ENCODE results near the gene TOPBP1.

GRCh38 chr3:133611534-133611933 is 50.2 kb downstream of the TOPBP1 start:
- TF ChIP-seq, protein P1, sequence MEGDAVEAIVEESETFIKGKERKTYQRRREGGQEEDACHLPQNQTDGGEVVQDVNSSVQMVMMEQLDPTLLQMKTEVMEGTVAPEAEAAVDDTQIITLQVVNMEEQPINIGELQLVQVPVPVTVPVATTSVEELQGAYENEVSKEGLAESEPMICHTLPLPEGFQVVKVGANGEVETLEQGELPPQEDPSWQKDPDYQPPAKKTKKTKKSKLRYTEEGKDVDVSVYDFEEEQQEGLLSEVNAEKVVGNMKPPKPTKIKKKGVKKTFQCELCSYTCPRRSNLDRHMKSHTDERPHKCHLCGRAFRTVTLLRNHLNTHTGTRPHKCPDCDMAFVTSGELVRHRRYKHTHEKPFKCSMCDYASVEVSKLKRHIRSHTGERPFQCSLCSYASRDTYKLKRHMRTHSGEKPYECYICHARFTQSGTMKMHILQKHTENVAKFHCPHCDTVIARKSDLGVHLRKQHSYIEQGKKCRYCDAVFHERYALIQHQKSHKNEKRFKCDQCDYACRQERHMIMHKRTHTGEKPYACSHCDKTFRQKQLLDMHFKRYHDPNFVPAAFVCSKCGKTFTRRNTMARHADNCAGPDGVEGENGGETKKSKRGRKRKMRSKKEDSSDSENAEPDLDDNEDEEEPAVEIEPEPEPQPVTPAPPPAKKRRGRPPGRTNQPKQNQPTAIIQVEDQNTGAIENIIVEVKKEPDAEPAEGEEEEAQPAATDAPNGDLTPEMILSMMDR (IDR thresholded peaks at IDR 0.05; ENCODE audit: low read length): no peak
- TF ChIP-seq EZH2 (optimal IDR thresholded peaks at IDR 0.05; ENCODE audit: low read depth, low read length) (no peak), EZH2phosphoT487 (IDR thresholded peaks at IDR 0.05; ENCODE audit: low read length) (no peak)

Measured in MM.1S (cell line).